H1 (cell line): ENCODE data around the gene TBCD. TPM values are rescaled to one million over a fixed set of nuclear protein-coding genes. Genes with fewer than 3 reads are reported as not detected.
A peak's percentile ranks its signal among the peaks of the same experiment; 100 is the strongest.

Experiments used
- CTCF ChIA-PET: fragments of 300-600 bp; sonication (Branson Sonifier 250); formaldehyde crosslinking; loops from one replicate; lab custom pipeline; 2021; ENCODE audit not compliant: partially characterized antibody; lab: Charles Lee
- POLR2A ChIA-PET: fragments of 300-600 bp; sonication (Branson Sonifier 250); formaldehyde crosslinking; loops from one replicate; lab custom pipeline; 2021; ENCODE audit warnings: inconsistent platforms; ENCODE audit not compliant: partially characterized antibody; lab: Charles Lee
- DNase-seq, 2 experiments: peaks; one replicate each; pipeline versions ENCODE4 v3.0.0 to v3.0.0-alpha.2; 2010 to 2022; ENCODE audit warnings: low spot score in 2 of 2, low read depth in 1 of 2, mixed read lengths in 1 of 2
- FAIRE-seq: peaks from 2 replicates; lab custom pipeline; 2011; peaks lifted over from hg19 to GRCh38; lab: Jason Lieb, UNC
- H2AFZ ChIP-seq: 2 replicates; pipeline ENCODE4 v1.8.1; 2012; ENCODE audit warnings: low read length, inconsistent platforms
- H2AK5ac ChIP-seq: 2 replicates; pipeline ENCODE4 v1.6.1; 2013; ENCODE audit warnings: low read depth, low read length
- H2BK120ac ChIP-seq: replicated peaks from 2 replicates; pipeline ENCODE3; 2013; ENCODE audit warnings: low read depth, low read length, inconsistent platforms
- H2BK12ac ChIP-seq: 2 replicates; pipeline ENCODE4 v1.6.1; 2013; ENCODE audit warnings: low read depth, low read length
- H2BK15ac ChIP-seq: 2 replicates; pipeline ENCODE4 v1.6.1; 2013; ENCODE audit warnings: low read length
- H2BK20ac ChIP-seq: 2 replicates; pipeline ENCODE4 v1.6.1; 2013; ENCODE audit warnings: low read length
- H2BK5ac ChIP-seq: 2 replicates; pipeline ENCODE4 v1.6.1; 2013; ENCODE audit warnings: low read depth, low read length
- H3K14ac ChIP-seq: 2 replicates; pipeline ENCODE4 v1.6.1; 2013; ENCODE audit warnings: inconsistent platforms; ENCODE audit not compliant: insufficient read length
- H3K18ac ChIP-seq: 2 replicates; pipeline ENCODE4 v1.6.1; 2013; ENCODE audit warnings: low read length; ENCODE audit errors: extremely low read depth
- H3K23ac ChIP-seq: 2 replicates; pipeline ENCODE4 v1.6.1; 2013; ENCODE audit warnings: inconsistent platforms; ENCODE audit not compliant: insufficient read length
- H3K23me2 ChIP-seq: 2 replicates; pipeline ENCODE4 v1.6.1; 2013; ENCODE audit warnings: low read depth, low read length
- H3K27ac ChIP-seq: 2 replicates; pipeline ENCODE4 v1.6.1; 2011; ENCODE audit warnings: low read depth, low read length, inconsistent platforms
- H3K27me3 ChIP-seq, 4 experiments: replicated peaks in 1 of 4; 1 replicate in 1 of 4; 2 replicates in 3 of 4; pipeline versions ENCODE4 v1.6.1 to v1.8.1; 2011 to 2013; ENCODE audit warnings: low read length in 3 of 4, mild to moderate bottlenecking in 3 of 4, inconsistent platforms in 2 of 4, mixed read lengths in 2 of 4, moderate library complexity in 1 of 4; ENCODE audit not compliant: control insufficient read depth in 3 of 4, insufficient read depth in 3 of 4; ENCODE audit errors: extremely low read depth in 1 of 4
- H3K36me3 ChIP-seq, 4 experiments: 2 replicates each; pipeline versions ENCODE4 v1.6.1 to v1.8.1; 2011 to 2013; ENCODE audit warnings: mild to moderate bottlenecking in 4 of 4, low read length in 3 of 4, moderate library complexity in 2 of 4, control low read depth in 1 of 4, inconsistent platforms in 1 of 4; ENCODE audit not compliant: insufficient read depth in 4 of 4, control insufficient read depth in 2 of 4
- H3K4ac ChIP-seq: replicated peaks from 2 replicates; pipeline ENCODE3; 2013; ENCODE audit warnings: low read length, low read depth, mixed read lengths, inconsistent platforms; ENCODE audit not compliant: insufficient read length
- H3K4me1 ChIP-seq, 4 experiments: replicated peaks in 1 of 4; 1 replicate in 1 of 4; 2 replicates in 3 of 4; pipeline versions ENCODE4 v1.6.1 to v1.8.1; 2011 to 2013; ENCODE audit warnings: low read length in 3 of 4, inconsistent platforms in 2 of 4, mixed read lengths in 1 of 4; ENCODE audit not compliant: insufficient read depth in 4 of 4, control insufficient read depth in 3 of 4
- H3K4me2 ChIP-seq, 2 experiments: 2 replicates each; pipeline versions ENCODE4 v1.6.1 to v1.8.1; 2011 to 2013; ENCODE audit warnings: low read depth in 2 of 2, low read length in 2 of 2, control low read depth in 1 of 2, inconsistent platforms in 1 of 2, mild to moderate bottlenecking in 1 of 2; ENCODE audit not compliant: insufficient read depth in 1 of 2
- H3K4me3 ChIP-seq, 4 experiments: fragments of 200-600, 300-600 bp in 1 of 4; sonication (generic), shearing (Covaris generic), sonication (Bioruptor Twin) in 1 of 4; 2 replicates each; pipeline versions ENCODE4 v1.5.1 to v1.8.1; 2011 to 2016; ENCODE audit warnings: low read length in 4 of 4, low read depth in 3 of 4, control low read depth in 2 of 4, inconsistent platforms in 2 of 4, mild to moderate bottlenecking in 2 of 4, mixed read lengths in 1 of 4, moderate library complexity in 1 of 4; ENCODE audit not compliant: insufficient read depth in 2 of 4; ENCODE audit errors: extremely low read depth in 1 of 4
- H3K56ac ChIP-seq: replicated peaks from 2 replicates; pipeline ENCODE3; 2013; ENCODE audit warnings: low read depth, mild to moderate bottlenecking, mixed read lengths, low read length, inconsistent platforms; ENCODE audit not compliant: insufficient read length
- H3K79me1 ChIP-seq: 2 replicates; pipeline ENCODE4 v1.6.1; 2013; ENCODE audit warnings: low read depth, low read length, control low read depth
- H3K79me2 ChIP-seq, 2 experiments: 2 replicates each; pipeline versions ENCODE4 v1.6.1 to v1.8.1; 2012 to 2013; ENCODE audit warnings: low read length in 2 of 2, mild to moderate bottlenecking in 2 of 2, inconsistent platforms in 1 of 2; ENCODE audit not compliant: insufficient read depth in 2 of 2, control insufficient read depth in 1 of 2
- H3K9ac ChIP-seq, 4 experiments: replicated peaks in 1 of 4; 1 replicate in 1 of 4; 2 replicates in 3 of 4; pipeline versions ENCODE4 v1.6.1 to v1.8.1; 2011 to 2013; ENCODE audit warnings: low read depth in 3 of 4, low read length in 3 of 4, control low read depth in 2 of 4, mild to moderate bottlenecking in 2 of 4, moderate library complexity in 2 of 4, inconsistent platforms in 1 of 4; ENCODE audit errors: extremely low read depth in 1 of 4
- H3K9me3 ChIP-seq, 2 experiments: 2 replicates each; pipeline versions ENCODE4 v1.6.1 to v1.8.1; 2012 to 2013; ENCODE audit warnings: mild to moderate bottlenecking in 2 of 2, moderate library complexity in 2 of 2, control low read depth in 1 of 2, inconsistent platforms in 1 of 2, low read depth in 1 of 2, low read length in 1 of 2, mixed read lengths in 1 of 2; ENCODE audit not compliant: insufficient read depth in 2 of 2
- H4K20me1 ChIP-seq, 2 experiments: replicated peaks in 1 of 2; 2 replicates each; pipeline versions ENCODE3 to v1.8.1; 2011 to 2013; ENCODE audit warnings: inconsistent platforms in 2 of 2, low read length in 2 of 2, mild to moderate bottlenecking in 1 of 2; ENCODE audit not compliant: insufficient read depth in 2 of 2, control insufficient read depth in 1 of 2
- H4K5ac ChIP-seq: 2 replicates; pipeline ENCODE4 v1.6.1; 2013; ENCODE audit warnings: low read length, low read depth, mixed read lengths, inconsistent platforms; ENCODE audit not compliant: insufficient read length
- H4K8ac ChIP-seq: 2 replicates; pipeline ENCODE4 v1.8.0; 2013; ENCODE audit warnings: mild to moderate bottlenecking, moderate library complexity, low read length, inconsistent platforms; ENCODE audit not compliant: insufficient read depth; ENCODE audit errors: extremely low read depth
- H4K91ac ChIP-seq: replicated peaks from 2 replicates; pipeline ENCODE3; 2013; ENCODE audit warnings: low read length, mixed read lengths, inconsistent platforms; ENCODE audit not compliant: insufficient read length
- CHD2 ChIP-seq: IDR thresholded peaks from 2 replicates; pipeline ENCODE4 v1.6.1; 2012; ENCODE audit warnings: low read length, improper control_type of control experiment
- CREB1 ChIP-seq: IDR thresholded peaks from 2 replicates; pipeline ENCODE4 v1.6.1; 2012; ENCODE audit warnings: inconsistent platforms
- FOSL1 ChIP-seq: IDR thresholded peaks from 2 replicates; pipeline ENCODE4 v1.6.1; 2011; ENCODE audit warnings: mild to moderate bottlenecking, low read depth, low read length, moderate library complexity; ENCODE audit not compliant: insufficient read depth
- POLR2A ChIP-seq, 2 experiments: IDR thresholded peaks; 1 replicate in 1 of 2; 2 replicates in 1 of 2; pipeline ENCODE4 v1.6.1; 2011; ENCODE audit warnings: low read depth in 2 of 2, low read length in 2 of 2, mild to moderate bottlenecking in 2 of 2; ENCODE audit errors: control extremely low read depth in 1 of 2
- SP2 ChIP-seq: IDR thresholded peaks from 2 replicates; pipeline ENCODE4 v1.6.1; 2012; ENCODE audit warnings: mild to moderate bottlenecking, low read length, inconsistent platforms
- TAF7 ChIP-seq: optimal IDR thresholded peaks from 2 replicates; pipeline ENCODE3; 2011; ENCODE audit warnings: low read depth, mild to moderate bottlenecking, inconsistent platforms, low read length, moderate library complexity, borderline replicate concordance
- WGBS, 2 experiments: shearing (Covaris generic) in 1 of 2; methylation state at CpG; one replicate each; pipeline versions ENCODE4 v1.1.6 to v1.1.7; 2013 to 2015; ENCODE audit warnings: low lambda C conversion rate in 2 of 2, mixed read lengths in 2 of 2, inconsistent platforms in 1 of 2, low coverage in 1 of 2, missing lambda C conversion rate in 1 of 2; ENCODE audit not compliant: insufficient replicate concordance in 2 of 2, insufficient coverage in 1 of 2, insufficient read length in 1 of 2; ENCODE audit errors: extremely low coverage in 1 of 2, missing lambda C conversion rate in 1 of 2; 5-methylcytosine and 5-hydroxymethylcytosine counted together
- polyA plus RNA-seq, 7 experiments: library from polyadenylated mRNA; depleted of rRNA in 3 of 7; stranded (reverse) in 5 of 7; unstranded in 2 of 7; fragments of >200 nt in 5 of 7; fragments of 200-250 nt in 2 of 7; gene quantifications; 1 replicate in 5 of 7; 2 replicates in 1 of 7; 4 replicates in 1 of 7; pipeline versions ENCODE4 v1.2.1 to v1.2.3, GENCODE V29; 2011 to 2013; ENCODE audit warnings: missing spikeins in 2 of 7, mixed read lengths in 2 of 7
- total RNA-seq: library from RNA; stranded (reverse); fragmentation: NEBNext Ultra II Directional; extraction: Animal tissue kit (Norgen Biotek cat#: 25700); gene quantifications from 2 replicates; pipeline ENCODE4 v1.2.1, GENCODE V29; 2021

Gene TBCD
- total and polyA plus RNA-seq, 2 of the 8 experiments (the other 6 are each of a cell fraction or from before 2014, with no cell fraction given), result 118 to 162 TPM

- no peak overlapping the region for H4K5ac ChIP-seq
- H3K27ac ChIP-seq, result no peak overlapping the region
- no peak overlapping the region for H3K4me3 ChIP-seq
- H2BK120ac ChIP-seq, result no peak overlapping the region
- FAIRE-seq (no peak), DNase-seq (no peak)
- no peaks in the 10 kb centered on the region for H3K4me1 ChIP-seq
- H3K9ac ChIP-seq, result no peak overlapping the region
- no peak overlapping the region for H4K91ac ChIP-seq
- no peak overlapping the region for H3K4ac ChIP-seq
- POLR2A ChIA-PET, result no interaction called here
- no peaks in the 10 kb centered on the region for H3K27me3 ChIP-seq
- peak overlapping the region; percentile 93; the same call in 1 of the 2 replicates for H2AK5ac ChIP-seq
- H3K4me2 ChIP-seq, result no peak overlapping the region
- no peak overlapping the region; the same call in 1 of the 2 replicates for H4K8ac ChIP-seq
- no peak overlapping the region for H2BK15ac ChIP-seq
- no peak overlapping the region for H2BK12ac ChIP-seq
- H3K14ac ChIP-seq, result no peak overlapping the region
- 0 out of 2 replicates have a peak, but pooled peaks cover 2% of the 10 kb centered on the region for H3K23me2 ChIP-seq
- TF ChIP-seq CHD2 (no peak), TAF7 (no peak), CREB1 (no peak), SP2 (no peak), FOSL1 (no peak), POLR2A (IDR thresholded peaks at IDR 0.05; ENCODE audit: control extremely low read depth in 1 of 2, low read depth in 2 of 2, low read length in 2 of 2) (no peak)
- TF ChIP-seq, all 59 proteins: peak for 0
- Histone ChIP-seq H3K56ac (no peak overlapping the region), H2BK20ac (no peak overlapping the region), H2AFZ (no peak overlapping the region), H3K36me3 (peaks cover 0 to 8% (median 0%) of the 10 kb centered on the region in 4 experiments; a peak in 3 of 8 replicates), H3K9me3 (no peaks in the 10 kb centered on the region), H3K18ac (no peak overlapping the region), H4K20me1 (peaks cover 10 to 20% of the 10 kb centered on the region in 2 experiments), H2BK5ac (no peak overlapping the region), H3K79me2 (peaks cover 0 to 41% of the 10 kb centered on the region in 2 experiments; a peak in 2 of 4 replicates), H3K79me1 (peaks cover 24% of the 10 kb centered on the region), H3K23ac (no peak overlapping the region)
- CTCF ChIA-PET, result interaction anchor here (1.6 kb wide), 1 partner anchor 124 kb away, joined by 3 read pairs; no protein-coding TSS in a partner anchor
- 96% methylated on average over 12 of the region's 12 CpGs; no CpG with 5 or more reads in 1 of the 2 experiments for WGBS, 2 experiments
Observed at GRCh38 chr17:82791532-82791931, 39.7 kb downstream of the TBCD start.
